ENCODE data around the gene DNAH14.

DNA sequence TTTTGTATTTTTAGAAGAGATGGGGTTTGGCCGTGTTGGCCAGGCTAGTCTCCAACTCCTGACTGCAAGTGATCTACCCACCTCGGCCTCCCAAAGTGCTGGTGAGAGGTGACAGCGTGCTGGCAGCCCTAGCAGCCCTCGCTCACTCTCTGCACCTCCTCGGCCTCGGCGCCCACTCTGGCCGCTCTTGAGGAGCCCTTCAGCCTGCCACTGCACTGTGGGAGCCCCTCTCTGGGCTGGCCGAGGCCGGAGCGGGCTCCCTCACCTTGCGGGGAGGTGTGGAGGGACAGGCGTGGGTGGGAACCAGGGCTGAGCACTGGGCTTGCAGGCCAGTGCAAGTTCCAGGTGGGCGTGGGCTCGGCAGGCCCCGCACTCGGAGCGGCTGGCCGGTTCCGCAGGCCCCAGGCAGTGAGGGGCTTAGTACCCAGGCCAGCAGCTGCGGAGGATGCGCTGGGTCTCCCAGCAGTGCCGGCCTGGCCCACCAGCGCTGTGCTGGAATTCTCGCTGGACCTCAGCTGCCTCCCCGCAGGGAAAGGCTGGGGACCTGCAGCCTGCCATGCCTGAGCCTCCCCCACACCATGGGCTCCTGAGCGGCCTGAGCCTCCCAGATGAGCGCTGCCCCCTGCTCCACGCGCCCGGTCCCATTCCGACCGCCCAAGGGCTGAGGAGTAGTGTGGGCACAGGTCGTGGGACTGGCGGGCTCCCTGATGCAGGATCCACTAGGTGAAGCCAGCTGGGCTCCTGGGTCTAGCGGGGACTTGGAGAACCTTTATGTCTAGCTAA is 501.8 kb downstream of the DNAH14 start:
- TF ChIP-seq CTCF (IDR thresholded peaks at IDR 0.05; ENCODE audit: control extremely low read depth in 1 of 3, insufficient read depth in 1 of 3, low read depth in 1 of 3, low read length in 3 of 3) (no peak), EGR1 (IDR thresholded peaks at IDR 0.05; ENCODE audit: borderline replicate concordance, low read depth, low read length) (no peak), RNF2 (IDR thresholded peaks at IDR 0.05; ENCODE audit: borderline replicate concordance, low read depth, low read length, missing control alignments, poor library complexity, severe bottlenecking) (no peak), USF2 (IDR thresholded peaks at IDR 0.05; ENCODE audit: low read length) (no peak), JUND (IDR thresholded peaks at IDR 0.05; ENCODE audit: low read length) (no peak), POLR2A (IDR thresholded peaks at IDR 0.05; ENCODE audit: control extremely low read depth in 1 of 2, low read depth in 2 of 2, low read length in 2 of 2) (no peak), ASH2L (IDR thresholded peaks at IDR 0.05; ENCODE audit: low read length) (no peak), CHD1 (IDR thresholded peaks at IDR 0.05; ENCODE audit: low read depth, low read length) (no peak), POLR2AphosphoS5 (IDR thresholded peaks at IDR 0.05; ENCODE audit: low read depth, low read length) (no peak), HDAC6 (IDR thresholded peaks at IDR 0.05; ENCODE audit: low read depth, low read length) (no peak), CBX8 (IDR thresholded peaks at IDR 0.05; ENCODE audit: borderline replicate concordance, low read depth, low read length) (no peak), JUN (IDR thresholded peaks at IDR 0.05; ENCODE audit: low read depth, low read length) (no peak), TEAD4 (IDR thresholded peaks at IDR 0.05; ENCODE audit: low read depth, low read length) (no peak), SP1 (IDR thresholded peaks at IDR 0.05; ENCODE audit: low read depth, low read length) (no peak)

Measured in H1 (cell line).